Mucosa of stomach (tissue), 1 donor: ENCODE results near the gene RTP5.

Experiments
- H3K27me3 ChIP-seq: one replicate; pipeline ENCODE4 v1.7.0; 2013; ENCODE audit warnings: mild to moderate bottlenecking, low read length; ENCODE audit not compliant: control insufficient read depth, insufficient read depth
- H3K36me3 ChIP-seq: one replicate; pipeline ENCODE4 v1.7.0; 2013; ENCODE audit warnings: low read length; ENCODE audit not compliant: control insufficient read depth, insufficient read depth
- H3K4me1 ChIP-seq: one replicate; pipeline ENCODE4 v1.7.0; 2013; ENCODE audit warnings: mild to moderate bottlenecking, low read length; ENCODE audit not compliant: control insufficient read depth, insufficient read depth
- H3K4me3 ChIP-seq: one replicate; pipeline ENCODE4 v1.7.0; 2013; ENCODE audit warnings: low read length
- H3K9ac ChIP-seq: one replicate; pipeline ENCODE4 v1.7.0; 2013; ENCODE audit warnings: mild to moderate bottlenecking, low read length, moderate library complexity
- H3K9me3 ChIP-seq: one replicate; pipeline ENCODE4 v1.7.0; 2013; ENCODE audit warnings: mild to moderate bottlenecking, low read length, moderate library complexity; ENCODE audit not compliant: control insufficient read depth
- donor health status: Pancreatic carcinoma.

Gene RTP5

DNA sequence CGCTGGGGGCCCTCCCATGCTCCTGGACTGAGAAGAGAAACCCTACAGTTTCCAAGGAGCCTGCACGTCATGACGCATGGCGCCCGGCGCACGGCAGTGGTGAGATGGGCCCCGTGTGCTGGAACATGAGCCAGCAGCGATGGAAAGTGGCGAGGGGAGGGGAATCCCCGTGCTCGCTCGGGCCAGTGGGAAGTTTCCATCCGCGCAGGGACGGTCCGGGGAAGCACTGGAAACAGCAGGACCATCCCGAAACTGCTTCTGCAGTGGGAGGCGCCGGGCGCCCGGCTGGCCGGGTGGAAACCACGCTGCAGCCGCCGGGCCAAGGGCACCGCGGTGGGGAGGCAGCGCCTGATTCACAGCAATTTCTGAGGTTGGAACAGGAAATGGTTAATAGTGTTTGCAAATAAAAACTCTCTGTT lies 6.0 kb upstream of the RTP5 start:
- Histone ChIP-seq H3K36me3 (no peaks in the 10 kb centered on the region), H3K9ac (no peak overlapping the region), H3K9me3 (no peaks in the 10 kb centered on the region), H3K4me1 (peaks cover 15% of the 10 kb centered on the region), H3K4me3 (no peak overlapping the region), H3K27me3 (peaks cover 68% of the 10 kb centered on the region)

DNA sequence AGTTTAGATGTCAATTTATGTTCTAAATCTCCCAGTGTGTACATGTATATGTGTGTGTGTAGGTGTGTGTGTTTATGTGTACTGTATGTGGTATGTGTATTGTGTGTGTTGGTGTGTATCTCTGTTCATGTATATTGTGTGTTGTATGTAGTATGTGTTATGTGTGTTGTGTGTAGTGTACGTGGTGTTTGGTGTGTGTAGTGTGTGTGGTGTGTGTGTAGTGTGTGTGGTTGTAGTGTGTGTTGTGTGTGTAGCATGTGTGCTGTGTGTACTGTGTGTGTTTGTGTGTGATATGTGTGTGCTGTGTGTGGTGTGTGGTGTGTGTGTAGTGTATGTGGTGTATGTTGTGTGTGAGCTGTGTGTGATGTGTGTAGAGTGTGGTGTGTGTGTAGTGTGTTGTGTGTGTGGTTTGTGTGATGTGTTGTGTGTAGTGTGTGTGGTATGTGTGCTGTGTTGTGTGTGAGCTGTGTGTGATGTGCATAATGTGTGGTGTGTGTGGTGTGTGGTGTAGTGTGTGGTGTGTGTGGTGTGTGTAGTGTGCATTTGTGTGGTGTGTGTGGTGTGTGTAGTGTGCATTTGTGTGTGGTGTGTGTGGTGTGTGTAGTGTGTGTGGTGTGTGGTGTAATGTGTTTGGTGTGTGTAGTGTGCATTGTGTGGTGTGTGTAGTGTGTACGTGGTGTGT lies 5.2 kb upstream of the RTP5 start:
- H3K36me3 ChIP-seq = no peaks in the 10 kb centered on the region
- H3K9ac ChIP-seq = no peak overlapping the region

DNA sequence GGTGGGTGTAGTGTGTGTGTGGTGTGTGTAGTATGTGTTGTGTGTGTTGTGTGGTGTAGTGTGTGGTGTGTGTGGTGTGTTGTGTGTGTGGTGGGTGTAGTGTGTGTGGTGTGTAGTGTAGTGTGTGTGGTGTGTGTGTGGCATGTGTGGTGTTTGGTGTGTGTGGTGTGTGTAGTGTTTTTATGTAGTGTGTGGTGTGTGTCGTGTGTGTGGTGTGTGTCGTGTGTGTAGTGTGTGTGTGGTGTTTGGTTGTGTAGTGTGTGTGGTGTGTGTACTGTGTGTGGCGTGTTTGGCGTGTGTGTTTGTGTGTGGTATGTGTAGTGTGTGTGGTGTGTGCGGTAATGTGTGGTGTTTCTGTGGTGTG lies 4.7 kb upstream of the RTP5 start:
- no peaks in the 10 kb centered on the region for H3K9me3 ChIP-seq
- peaks cover 64% of the 10 kb centered on the region for H3K27me3 ChIP-seq
- H3K4me1 ChIP-seq = peaks cover 9% of the 10 kb centered on the region
- H3K9ac ChIP-seq = no peak overlapping the region
- H3K36me3 ChIP-seq = no peaks in the 10 kb centered on the region
- no peak overlapping the region for H3K4me3 ChIP-seq

More for the DNA sequence above, 5.2 kb upstream of the RTP5 start:
- peaks cover 65% of the 10 kb centered on the region for H3K27me3 ChIP-seq
- H3K4me1 ChIP-seq = peaks cover 12% of the 10 kb centered on the region
- H3K4me3 ChIP-seq = no peak overlapping the region
- no peaks in the 10 kb centered on the region for H3K9me3 ChIP-seq

DNA sequence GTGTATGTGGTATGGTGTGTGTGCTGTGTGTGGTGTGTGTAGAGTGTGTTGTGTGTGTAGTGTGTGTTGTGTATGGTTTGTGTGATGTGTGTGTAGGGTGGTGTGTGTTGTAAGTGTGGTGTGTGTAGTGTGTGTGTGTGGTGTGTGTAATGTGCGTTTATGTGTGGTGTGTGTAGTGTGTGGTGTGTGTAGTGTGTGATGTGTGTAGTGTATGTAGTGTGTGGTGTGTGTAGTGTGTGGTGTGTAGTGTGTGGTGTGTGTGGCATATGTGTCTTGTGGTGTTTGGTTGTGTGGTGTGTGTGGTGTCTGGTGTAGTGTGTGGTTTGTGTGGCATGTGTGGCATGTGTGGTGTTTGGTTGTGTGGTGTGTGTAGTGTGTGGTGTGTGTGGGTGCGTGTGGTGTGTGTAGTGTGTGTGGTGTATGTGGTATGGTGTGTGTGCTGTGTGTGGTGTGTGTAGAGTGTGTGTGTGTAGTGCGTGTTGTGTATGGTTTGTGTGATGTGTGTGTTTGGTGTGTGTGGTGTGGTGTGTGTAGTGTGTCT lies 4.0 kb upstream of the RTP5 start:
- no peak overlapping the region for H3K4me3 ChIP-seq
- H3K4me1 ChIP-seq = peaks cover 3% of the 10 kb centered on the region
- peaks cover 62% of the 10 kb centered on the region for H3K27me3 ChIP-seq
- H3K9ac ChIP-seq = no peak overlapping the region
- H3K9me3 ChIP-seq = no peaks in the 10 kb centered on the region
- H3K36me3 ChIP-seq = no peaks in the 10 kb centered on the region

DNA sequence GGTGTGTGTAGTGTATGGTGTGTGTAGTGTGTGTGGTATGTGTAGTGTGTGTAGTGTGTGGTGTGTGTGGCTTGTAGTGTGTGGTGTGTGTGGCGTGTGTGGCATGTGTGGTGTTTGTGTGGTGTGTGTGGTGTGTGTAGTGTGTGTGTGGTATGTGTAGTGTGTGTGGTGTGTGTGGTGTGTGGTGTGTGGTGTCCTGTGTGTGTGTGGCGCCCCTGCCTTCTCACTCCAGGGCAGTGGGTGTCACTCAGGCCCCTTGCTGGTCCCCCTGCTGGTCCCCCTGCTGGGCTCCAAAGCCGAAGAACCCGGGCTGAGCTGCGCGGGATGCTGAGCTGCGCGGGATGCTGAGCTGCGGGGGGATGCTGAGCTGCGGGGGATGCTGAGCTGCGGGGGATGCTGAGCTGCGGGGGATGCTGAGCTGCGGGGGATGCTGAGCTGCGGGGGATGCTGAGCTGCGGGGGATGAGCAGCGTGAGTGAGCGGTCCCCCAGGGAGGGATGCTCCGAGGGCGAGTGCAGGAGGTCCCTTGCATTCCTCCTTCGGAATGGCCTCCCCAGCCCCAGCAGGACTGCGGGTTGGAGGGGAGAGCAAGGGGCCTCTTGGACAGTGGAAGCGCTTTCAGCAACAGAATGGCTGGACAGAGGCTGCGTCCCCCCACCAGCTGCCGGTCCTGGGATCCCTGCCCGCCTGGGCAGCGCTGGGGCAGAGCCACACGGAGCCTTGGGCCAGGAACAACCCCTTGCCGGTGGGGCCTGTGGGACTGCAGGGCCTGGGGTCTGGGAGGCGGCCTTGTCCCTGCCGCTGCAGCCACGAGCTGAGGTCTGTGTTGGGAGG lies 3.4 kb upstream of the RTP5 start:
- no peaks in the 10 kb centered on the region for H3K4me1 ChIP-seq
- H3K9ac ChIP-seq = no peak overlapping the region
- H3K4me3 ChIP-seq = no peak overlapping the region
- peaks cover 60% of the 10 kb centered on the region for H3K27me3 ChIP-seq
- no peaks in the 10 kb centered on the region for H3K9me3 ChIP-seq
- no peaks in the 10 kb centered on the region for H3K36me3 ChIP-seq

DNA sequence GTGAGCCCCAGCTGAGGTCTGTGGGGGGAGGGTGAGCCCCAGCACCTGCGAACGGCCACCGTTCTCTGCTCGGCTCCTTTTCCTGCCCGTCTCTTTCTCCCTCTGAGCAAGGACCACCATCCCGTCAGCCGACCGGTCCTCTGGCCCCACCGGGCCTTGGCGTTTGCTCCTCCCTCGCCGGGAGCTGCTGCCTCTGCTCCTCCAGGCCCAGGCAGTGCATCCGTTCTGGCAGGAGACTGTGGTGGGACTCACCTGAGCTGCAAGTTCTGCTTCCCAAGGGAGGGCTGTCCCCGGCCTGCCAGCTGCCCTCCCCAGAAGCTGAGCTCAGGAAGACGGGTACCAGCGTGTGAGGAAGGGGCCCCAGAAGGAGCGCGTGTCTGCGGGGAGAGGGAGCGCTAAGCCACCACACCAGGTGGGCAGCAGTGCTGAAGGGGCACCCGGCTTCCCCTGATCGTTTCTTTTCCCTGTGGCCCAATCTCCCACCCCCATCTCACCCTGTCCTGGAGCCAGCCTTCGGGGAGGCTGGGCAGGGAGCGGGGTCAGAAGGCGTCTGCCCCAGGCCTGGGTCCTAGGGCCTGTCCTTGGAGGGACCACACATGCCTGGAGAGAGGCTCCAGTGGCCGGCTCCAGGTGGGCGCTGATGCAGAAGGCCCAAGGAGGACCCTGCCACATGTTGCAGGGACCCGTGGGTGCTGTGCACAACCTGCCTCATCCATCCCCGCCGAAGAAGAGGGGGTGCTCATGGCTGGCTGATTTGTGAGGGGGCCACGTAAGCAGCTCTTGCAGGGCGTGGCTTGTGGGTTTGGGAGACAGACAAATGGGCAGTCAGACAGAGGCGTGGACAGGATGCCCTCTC lies 2.5 kb upstream of the RTP5 start:
- no peak overlapping the region for H3K4me3 ChIP-seq
- no peaks in the 10 kb centered on the region for H3K9me3 ChIP-seq
- H3K4me1 ChIP-seq = no peaks in the 10 kb centered on the region
- H3K9ac ChIP-seq = no peak overlapping the region
- H3K36me3 ChIP-seq = no peaks in the 10 kb centered on the region
- peaks cover 57% of the 10 kb centered on the region for H3K27me3 ChIP-seq

DNA sequence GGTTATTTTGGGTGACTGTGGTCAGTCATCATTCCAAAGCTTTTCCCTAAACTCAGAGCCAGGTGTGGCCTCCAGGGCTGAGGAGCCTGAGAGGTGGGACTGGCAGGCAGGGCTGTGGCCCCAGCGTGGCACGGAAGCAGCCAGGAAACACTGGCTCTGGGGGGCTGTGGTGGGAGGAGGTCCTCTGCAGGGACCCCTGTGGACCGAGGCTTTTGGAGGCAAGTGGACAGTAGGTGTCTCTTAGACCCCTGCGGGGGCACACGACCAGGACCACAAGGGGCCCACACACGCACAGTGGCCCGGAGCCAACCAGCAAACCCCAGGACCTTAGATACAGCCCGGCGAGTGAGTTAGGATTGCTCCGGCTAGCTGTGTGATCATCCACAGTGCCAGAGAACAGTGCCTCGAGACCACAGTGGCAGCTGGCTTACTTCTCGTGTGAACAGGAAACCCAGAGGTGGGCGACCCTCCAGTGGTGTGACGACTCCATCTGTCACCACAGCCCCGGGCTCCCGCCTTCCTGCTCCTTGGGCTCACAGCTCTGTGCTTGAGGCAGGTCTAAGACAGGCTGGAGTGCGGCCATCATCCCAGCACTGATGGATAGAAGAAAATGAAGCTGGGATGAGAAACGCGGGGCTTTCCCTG lies 1.6 kb upstream of the RTP5 start:
- Histone ChIP-seq H3K27me3 (peaks cover 51% of the 10 kb centered on the region), H3K9me3 (no peaks in the 10 kb centered on the region), H3K4me1 (no peaks in the 10 kb centered on the region), H3K36me3 (no peaks in the 10 kb centered on the region), H3K9ac (no peak overlapping the region), H3K4me3 (no peak overlapping the region)

DNA sequence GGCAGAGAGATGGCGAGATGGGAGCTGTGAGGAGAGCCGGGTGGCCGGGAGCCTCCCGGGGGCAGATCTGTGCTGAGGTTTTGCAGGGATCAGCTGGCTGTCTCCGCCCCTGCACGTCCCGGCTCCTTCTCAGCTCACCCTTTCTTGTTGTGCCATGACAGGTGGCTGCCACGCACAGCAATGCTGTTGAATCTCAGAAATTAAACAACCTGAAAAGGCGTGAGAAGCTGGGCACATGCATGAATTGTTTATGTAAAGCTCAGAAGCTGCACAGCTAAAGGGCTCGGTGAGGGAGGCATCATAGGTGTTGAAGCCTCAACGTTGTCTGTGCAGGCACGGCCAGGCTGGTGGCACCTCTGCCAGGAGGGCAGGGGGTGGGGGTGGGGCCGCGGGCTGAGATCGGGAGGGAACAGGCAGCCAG lies 858 bp upstream of the RTP5 start:
- H3K4me3 ChIP-seq = no peak overlapping the region
- no peaks in the 10 kb centered on the region for H3K4me1 ChIP-seq
- H3K9me3 ChIP-seq = no peaks in the 10 kb centered on the region
- H3K36me3 ChIP-seq = no peaks in the 10 kb centered on the region
- no peak overlapping the region for H3K9ac ChIP-seq
- H3K27me3 ChIP-seq = peaks cover 44% of the 10 kb centered on the region

DNA sequence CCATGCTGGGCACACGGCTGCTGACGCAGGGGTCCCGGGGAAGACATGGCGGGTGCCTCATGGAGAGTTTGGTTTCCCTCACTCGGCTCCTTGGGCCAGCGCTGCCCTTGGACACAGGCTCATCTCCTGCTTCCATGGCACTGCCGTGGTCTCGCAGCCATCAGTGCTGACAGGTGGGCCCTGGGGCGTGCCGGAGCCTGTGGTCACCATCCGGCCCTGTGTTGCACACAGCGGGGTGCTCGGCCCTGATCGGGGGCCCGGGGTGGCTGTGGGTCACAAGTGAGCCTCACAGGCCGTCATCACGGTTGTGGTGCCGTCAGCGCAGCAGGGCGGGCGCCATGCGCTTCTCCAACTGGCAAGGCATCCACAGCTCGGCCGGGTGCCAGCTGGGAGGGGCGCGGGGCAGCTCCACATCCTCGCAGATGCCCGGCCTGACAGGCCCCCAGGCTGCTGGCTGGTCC lies 582 bp downstream of the RTP5 start:
- H3K9me3 ChIP-seq = no peaks in the 10 kb centered on the region
- no peaks in the 10 kb centered on the region for H3K4me1 ChIP-seq
- H3K9ac ChIP-seq = no peak overlapping the region
- H3K27me3 ChIP-seq = peaks cover 30% of the 10 kb centered on the region
- no peaks in the 10 kb centered on the region for H3K36me3 ChIP-seq
- H3K4me3 ChIP-seq = no peak overlapping the region

DNA sequence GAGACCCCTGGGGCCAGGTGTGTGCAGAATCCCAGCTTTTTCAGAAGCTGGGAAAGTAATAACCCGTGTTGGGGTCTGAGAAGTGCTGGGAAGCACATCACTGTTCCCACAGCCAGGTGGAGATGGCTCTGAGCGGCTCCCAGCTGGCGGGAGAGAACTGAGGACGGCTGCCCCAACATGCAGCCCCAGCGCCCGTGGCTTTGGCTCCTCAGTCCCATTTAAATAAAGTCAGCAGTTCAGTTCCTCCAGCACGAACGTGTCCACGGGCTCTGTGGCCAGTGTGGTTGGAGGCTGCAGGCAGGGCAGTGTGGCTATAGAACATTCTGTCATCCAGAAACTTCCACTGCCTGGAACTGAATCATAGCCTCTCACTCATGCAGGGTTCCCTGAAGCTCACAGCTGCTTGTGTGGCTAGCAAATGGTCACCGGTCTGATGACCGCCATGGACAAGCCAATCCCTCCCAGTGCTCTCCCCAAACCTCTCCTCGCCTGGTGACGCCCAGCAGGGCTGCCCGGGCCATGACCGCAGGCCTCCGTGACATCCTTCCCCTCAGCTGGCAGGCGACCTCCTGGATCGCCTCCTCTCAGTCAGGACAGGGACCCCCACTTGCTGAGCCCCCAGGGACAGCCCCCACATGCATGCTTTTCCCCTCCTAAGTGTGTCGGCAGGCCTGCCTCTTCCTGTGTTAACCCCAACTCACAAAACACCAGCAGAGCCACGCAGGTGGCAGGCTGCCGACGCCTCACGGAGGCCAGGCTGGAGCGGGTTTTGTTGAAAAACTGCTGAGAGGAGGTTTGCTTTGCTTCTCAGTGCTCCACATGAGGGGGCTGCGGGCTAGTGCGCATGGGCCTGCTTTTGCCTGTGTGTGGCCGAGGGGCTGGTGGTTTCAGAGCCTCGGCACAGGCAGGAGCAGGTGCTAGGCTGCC lies 1.3 kb downstream of the RTP5 start:
- Histone ChIP-seq H3K27me3 (peaks cover 22% of the 10 kb centered on the region), H3K4me3 (no peak overlapping the region), H3K36me3 (no peaks in the 10 kb centered on the region), H3K9me3 (no peaks in the 10 kb centered on the region), H3K4me1 (no peaks in the 10 kb centered on the region), H3K9ac (no peak overlapping the region)
